Vagina (tissue), 2 donors: ENCODE measurements around the gene C7orf33.

Experiments
- CTCF ChIP-seq, 3 experiments: fragments of 450-650 bp in 2 of 3; fragments of 200-600 bp in 1 of 3; sonication (generic) in 1 of 3; IDR thresholded peaks; one replicate each; pipeline ENCODE4 v1.5.1; 2017 to 2019; ENCODE audit warnings: antibody characterized with exemption in 3 of 3, mild to moderate bottlenecking in 2 of 3, moderate library complexity in 2 of 3
- POLR2A ChIP-seq, 2 donors: fragments of 450-650 bp; IDR thresholded peaks; one replicate each; pipeline ENCODE4 v1.6.1; 2017; ENCODE audit warnings: antibody characterized with exemption in 2 of 2, mild to moderate bottlenecking in 2 of 2, moderate library complexity in 2 of 2
- POLR2AphosphoS5 ChIP-seq, 2 donors: sonication (generic); formaldehyde crosslinking; IDR thresholded peaks; one replicate each; pipeline ENCODE4 v1.9.0; 2017; ENCODE audit warnings: antibody characterized with exemption in 2 of 2, mild to moderate bottlenecking in 2 of 2, low read depth in 1 of 2; ENCODE audit not compliant: insufficient read depth in 1 of 2

GRCh38 chr7:148543302-148543701 lies 47.3 kb upstream of the C7orf33 start:
- TF ChIP-seq CTCF (IDR thresholded peaks at IDR 0.05) (no peak), POLR2AphosphoS5 (IDR thresholded peaks at IDR 0.05; ENCODE audit: insufficient read depth in 1 of 2, low read depth in 1 of 2) (no peak), POLR2A (IDR thresholded peaks at IDR 0.05) (no peak)
